Stimulated activated CD8-positive, alpha-beta memory T cell treated with anti-CD3 and anti-CD28 coated beads, Interleukin-12 subunit alpha, Interleukin-12 subunit beta, amount 100 ng/mL, for 24 hours (primary cell): Measurements from ENCODE around the gene MRPS12.
A peak's percentile ranks its signal among the peaks of the same experiment; 100 is the strongest.
"Not testable (repeated sequence)": the region's sequence is repeated elsewhere in the genome, so short reads cannot be mapped to it uniquely, and the experiment has no call there.

Experiments
- DNase-seq: peaks from one replicate; pipeline ENCODE4 v3.0.0-alpha.2; 2020; ENCODE audit errors: extremely low read depth

The MRPS12 gene

GRCh38 chr19:38930776-38931520, at the start of gene MRPS12:
MRPS12 (plus strand) TSS chr19:38930944; CDS start chr19:38931295, 351 bp downstream.
- peak; percentile 97 for DNase-seq

- DNase-seq, result no peak
Measured at GRCh38 chr19:38883286-38883685, 47.5 kb upstream of the MRPS12 start.

DNA sequence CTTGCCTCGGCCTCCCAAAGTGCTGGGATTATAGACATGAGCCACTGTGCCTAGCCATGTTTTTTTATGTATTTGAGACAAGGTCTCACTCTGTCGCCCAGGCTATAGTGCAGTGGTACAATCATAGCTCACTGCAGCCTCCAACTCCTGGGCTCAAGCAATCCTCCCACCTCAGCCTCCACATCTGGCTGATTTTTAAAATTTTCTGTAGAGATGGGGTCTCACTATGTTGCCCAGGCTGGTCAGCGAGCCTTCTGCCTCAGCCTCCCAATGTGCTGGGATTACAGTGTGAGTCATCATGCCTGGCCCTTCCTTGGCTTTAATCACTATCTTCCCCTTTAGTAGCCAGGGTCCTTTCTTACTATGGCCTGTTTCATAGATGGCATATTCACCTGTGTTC, 46.1 kb upstream of the MRPS12 start:
- not testable (repeated sequence) for DNase-seq

- DNase-seq, result no peak
Measured at GRCh38 chr19:38888876-38889275, 41.9 kb upstream of the MRPS12 start.

DNA sequence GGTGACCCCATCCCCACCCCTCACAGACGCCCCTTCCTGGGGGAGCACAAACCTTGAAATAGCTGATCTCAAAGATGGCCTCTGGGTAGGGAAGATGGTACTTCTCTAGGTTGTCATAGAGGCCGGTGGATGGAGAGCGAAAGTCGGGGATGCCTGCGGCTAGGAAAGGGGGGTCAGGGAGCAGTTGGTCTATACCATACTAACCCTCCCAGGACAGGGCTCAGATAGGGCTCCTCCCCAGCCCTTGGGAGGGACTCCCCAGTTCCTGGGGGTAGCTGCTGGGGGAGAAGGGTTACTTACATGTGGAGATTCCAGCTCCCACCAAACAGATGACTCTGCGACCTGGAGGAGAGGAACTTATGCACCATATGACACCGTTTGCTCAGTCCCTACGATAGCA, 40.9 kb upstream of the MRPS12 start:
- DNase-seq, result no peak

GRCh38 chr19:38890686-38891085, 40.1 kb upstream of the MRPS12 start:
- DNase-seq, result no peak

- DNase-seq, result no peak
Measured at GRCh38 chr19:38891771-38892170, 39.0 kb upstream of the MRPS12 start.

- no peak for DNase-seq
Measured at GRCh38 chr19:38892841-38893240, 37.9 kb upstream of the MRPS12 start.

GRCh38 chr19:38893341-38893771, 37.4 kb upstream of the MRPS12 start:
- no peak for DNase-seq

DNA sequence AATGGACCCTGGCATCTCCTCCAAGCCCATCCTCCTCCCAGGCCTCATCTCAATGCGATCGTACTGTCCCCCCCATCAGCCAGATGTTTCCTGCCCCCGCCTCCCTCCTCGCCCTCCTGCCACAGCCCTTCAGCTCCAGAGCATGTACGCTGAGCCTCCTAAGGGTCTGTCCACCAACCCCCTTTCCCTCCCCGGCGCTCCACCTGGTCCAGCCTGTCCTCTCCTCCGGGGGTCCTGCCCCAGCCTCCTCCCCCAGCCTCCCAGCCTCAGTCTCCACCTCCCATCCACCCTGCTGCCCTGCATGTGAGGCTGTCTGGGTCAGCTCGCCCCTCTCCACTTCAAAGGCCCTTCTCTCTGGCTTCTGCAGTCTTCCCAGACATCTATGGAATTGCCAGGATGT, 35.8 kb upstream of the MRPS12 start:
- no peak for DNase-seq

DNA sequence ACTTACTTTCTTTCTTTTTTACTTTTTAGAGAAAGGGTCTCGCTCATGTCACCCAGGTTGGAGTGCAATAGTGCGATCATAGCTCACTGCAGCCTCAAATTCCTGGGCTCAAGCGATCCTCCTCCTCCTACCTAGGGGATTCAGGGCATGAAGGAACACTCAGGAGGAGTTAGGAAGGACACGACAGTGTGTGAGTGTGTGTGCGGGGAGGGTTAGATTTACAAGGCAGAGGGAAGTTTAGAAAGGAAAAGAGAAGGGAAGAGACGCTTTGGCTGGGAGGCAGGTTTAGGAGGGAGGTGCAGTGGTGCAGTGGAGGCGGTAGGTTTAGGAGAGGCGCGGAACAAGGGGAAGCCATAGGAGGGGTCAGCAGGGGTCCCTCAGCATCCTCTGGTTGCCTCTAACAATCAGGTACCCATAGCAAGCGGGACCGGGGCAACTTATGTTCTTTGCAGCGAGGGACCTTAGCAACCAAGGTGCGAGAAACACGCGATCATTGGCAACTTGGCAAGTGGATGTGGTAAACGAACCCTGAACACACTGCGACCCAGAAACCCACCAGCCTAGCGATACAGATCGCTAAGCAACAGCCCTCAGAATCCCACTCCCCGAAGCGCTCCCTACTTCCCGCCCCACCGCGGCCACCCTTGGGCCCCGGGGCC, 31.8 kb upstream of the MRPS12 start:
- DNase-seq, result no peak

- peak; percentile 97 for DNase-seq
Measured at GRCh38 chr19:38899447-38900201, 31.1 kb upstream of the MRPS12 start, which contains the start of the genes NFKBIB and SIRT2. NFKBIB (plus strand) TSS chr19:38899969; CDS start chr19:38900033, 64 bp downstream. SIRT2 (minus strand) TSS chr19:38899618; CDS start chr19:38899521, 97 bp downstream.

GRCh38 chr19:38900202-38900629, 30.5 kb upstream of the MRPS12 start:
- no peak for DNase-seq

DNA sequence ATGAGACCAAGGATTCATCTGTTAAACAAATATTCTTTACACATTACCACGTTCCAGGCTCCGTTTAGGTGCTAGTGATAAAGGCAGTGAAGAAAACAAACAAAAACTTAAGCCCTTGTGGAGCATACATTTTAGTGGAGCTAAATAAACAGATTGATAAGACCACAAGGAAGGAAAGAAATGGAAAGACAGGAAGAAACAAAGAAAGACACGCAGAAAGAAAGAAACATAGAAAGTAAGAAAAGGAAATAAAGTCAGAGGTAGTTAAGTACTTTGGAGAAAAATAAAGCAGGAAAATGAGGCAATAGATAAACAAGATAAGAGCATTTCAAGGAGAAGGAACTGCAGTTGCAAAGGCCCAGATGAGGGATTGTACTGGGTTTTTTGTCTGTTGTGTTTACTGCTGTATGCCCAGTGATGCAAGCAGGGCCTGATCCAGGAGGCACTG, 30.0 kb upstream of the MRPS12 start:
- no peak for DNase-seq

GRCh38 chr19:38901683-38902082, 29.1 kb upstream of the MRPS12 start:
- no peak for DNase-seq

DNA sequence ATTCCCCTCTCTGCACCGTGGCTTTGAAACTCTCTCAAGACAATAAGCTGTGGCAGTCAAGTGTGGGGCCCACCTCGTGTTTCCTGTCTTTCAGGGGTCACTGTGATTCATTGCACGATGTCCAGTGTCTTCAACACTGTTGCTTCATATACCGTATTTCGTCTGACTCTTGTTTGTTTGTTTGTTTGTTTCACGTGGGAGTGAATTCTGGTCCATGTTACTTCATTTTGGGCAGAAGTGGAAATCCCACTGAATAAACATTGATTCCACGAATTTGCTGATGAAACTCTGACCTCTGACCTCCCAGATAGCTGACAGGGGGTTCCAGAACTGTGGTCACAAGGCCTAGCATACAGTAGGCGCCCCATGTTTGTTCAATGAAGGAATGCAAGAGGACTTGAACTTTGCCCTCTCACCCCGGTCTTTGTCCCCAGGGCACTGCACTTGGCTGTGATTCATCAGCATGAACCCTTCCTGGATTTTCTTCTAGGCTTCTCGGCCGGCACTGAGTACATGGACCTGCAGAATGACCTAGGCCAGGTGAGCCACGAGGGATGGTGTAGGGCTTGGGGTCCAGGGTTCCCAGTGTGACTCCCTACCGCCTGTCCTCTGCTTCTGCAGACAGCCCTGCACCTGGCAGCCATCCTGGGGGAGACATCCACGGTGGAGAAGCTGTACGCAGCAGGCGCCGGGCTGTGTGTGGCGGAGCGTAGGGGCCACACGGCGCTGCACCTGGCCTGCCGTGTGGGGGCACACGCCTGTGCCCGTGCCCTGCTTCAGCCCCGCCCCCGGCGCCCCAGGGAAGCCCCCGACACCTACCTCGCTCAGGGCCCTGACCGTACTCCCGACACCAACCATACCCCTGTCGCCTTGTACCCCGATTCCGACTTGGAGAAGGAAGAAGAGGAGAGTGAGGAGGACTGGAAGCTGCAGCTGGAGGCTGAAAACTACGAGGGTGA, 25.9 kb upstream of the MRPS12 start:
- no peak for DNase-seq

- no peak for DNase-seq
Measured at GRCh38 chr19:38905620-38906019, 25.1 kb upstream of the MRPS12 start.

DNA sequence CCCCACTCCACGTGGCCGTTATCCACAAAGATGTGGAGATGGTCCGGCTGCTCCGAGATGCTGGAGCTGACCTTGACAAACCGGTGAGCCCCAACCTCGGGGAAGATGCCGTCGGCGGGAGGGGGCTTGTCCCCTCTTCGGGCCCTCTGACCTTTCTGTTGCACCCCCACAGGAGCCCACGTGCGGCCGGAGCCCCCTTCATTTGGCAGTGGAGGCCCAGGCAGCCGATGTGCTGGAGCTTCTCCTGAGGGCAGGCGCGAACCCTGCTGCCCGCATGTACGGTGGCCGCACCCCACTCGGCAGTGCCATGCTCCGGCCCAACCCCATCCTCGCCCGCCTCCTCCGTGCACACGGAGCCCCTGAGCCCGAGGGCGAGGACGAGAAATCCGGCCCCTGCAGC, 23.5 kb upstream of the MRPS12 start:
- DNase-seq, result no peak

- DNase-seq, result no peak
Measured at GRCh38 chr19:38907670-38908069, 23.1 kb upstream of the MRPS12 start.

DNA sequence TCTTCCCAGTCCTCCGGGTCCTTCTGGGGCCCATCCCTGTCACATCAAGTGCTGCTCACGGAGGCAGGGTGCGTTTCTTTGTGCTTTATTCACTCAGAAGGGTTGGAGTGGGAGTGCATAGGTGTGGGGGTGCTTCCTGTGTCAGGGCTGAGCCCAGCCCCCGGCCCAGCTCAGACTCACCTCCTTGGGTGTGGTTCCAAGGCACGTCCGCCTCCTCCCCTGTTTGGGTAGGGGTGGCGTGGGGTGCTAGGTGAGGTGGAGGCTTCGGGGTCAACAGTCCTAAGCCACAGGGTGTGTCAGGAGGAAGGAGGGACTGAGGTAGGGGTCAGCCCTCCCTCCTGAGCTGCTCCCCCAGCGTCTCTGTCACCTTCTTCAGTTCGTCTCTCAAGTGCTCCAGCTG, 21.8 kb upstream of the MRPS12 start:
- DNase-seq, result no peak

DNA sequence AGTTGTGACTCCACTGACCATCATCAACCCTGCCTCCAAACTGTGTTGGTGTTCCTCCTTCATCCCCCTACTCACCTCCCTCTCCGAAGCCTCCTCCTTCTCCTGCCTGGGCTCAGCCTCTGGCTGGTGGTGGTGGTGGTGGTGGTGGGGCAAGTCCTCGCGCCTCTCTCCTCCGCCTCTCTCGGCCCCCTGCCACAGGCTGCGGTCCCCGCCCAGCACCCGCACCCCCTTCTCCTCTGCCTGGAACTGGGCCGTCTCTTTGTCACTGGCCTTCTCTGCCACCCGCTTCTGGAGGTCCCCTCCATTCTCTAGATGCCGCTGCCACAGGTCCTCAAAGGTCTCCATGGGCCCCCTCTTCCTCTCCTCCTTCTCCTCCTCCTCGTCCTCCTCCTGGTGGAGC, 20.3 kb upstream of the MRPS12 start:
- no peak for DNase-seq
